ENCODE data around the gene RPL10. TPM values are rescaled to one million over a fixed set of nuclear protein-coding genes. Genes with fewer than 3 reads are reported as not detected.

Gene RPL10
- polyA plus RNA-seq, 1 donor from 2014 or later: 3,689 TPM

DNA sequence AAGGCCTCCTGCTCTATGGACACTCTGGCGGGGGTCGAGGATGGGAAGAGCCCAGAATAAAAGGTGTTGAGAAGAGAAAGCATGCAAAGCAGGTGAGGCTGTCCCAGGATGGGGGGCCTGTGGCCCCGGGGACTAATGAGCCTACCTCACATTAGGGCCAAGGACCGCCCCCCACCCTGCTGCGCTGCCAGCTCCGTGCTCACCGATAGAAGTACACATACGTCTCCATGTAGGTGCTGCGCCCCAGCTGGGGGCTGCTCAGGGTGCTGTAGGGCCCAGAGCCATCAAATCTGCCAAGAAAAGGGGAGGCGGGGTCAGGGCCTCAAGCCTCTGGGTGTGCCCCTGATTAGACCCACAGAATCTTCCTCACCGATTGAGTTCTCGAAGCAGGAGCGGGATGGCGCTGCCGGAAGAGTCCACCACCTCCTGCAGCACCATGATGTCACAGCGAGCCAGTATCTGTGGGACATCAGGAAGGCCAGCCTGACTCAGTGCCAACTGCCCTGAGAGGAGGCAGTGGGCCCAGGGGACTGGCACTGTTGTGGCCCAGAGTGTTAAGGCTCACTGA is 6.5 kb downstream of the RPL10 start:
- Histone ChIP-seq H4K20me1 (ENCODE audit: insufficient read depth) (no peaks in the 10 kb centered on the region), H3K36me3 (ENCODE audit: insufficient read depth, low read length) (no peaks in the 10 kb centered on the region), H3K9ac (ENCODE audit: low read length) (no peak overlapping the region), H3K79me2 (replicated peaks; ENCODE audit: insufficient read depth, low read length) (no peaks in the 10 kb centered on the region), H3K27me3 (ENCODE audit: insufficient read depth, low read depth, low read length) (no peaks in the 10 kb centered on the region), H3K4me3 (ENCODE audit: low read length) (no peak overlapping the region), H3K9me2 (ENCODE audit: insufficient read depth, low read length) (no peaks in the 10 kb centered on the region), H2AFZ (ENCODE audit: low read depth, low read length) (no peak overlapping the region), H3K4me2 (ENCODE audit: low read length) (no peak overlapping the region), H3K9me3 (ENCODE audit: low read length) (no peaks in the 10 kb centered on the region), H3K27ac (ENCODE audit: low read length) (no peak overlapping the region), H3F3A (ENCODE audit: insufficient read depth, low read length, poor library complexity, severe bottlenecking) (no peaks in the 10 kb centered on the region)
- no peak for TF ChIP-seq SMC3 (conservative IDR thresholded peaks at IDR 0.05; ENCODE audit: poor library complexity)
- no peak for TF ChIP-seq CTCF (IDR thresholded peaks at IDR 0.05; ENCODE audit: poor library complexity, severe bottlenecking)
- TF ChIP-seq EP300 (conservative IDR thresholded peaks at IDR 0.05; ENCODE audit: poor library complexity, severe bottlenecking): no peak
- no peak for TF ChIP-seq POLR2AphosphoS5 (IDR thresholded peaks at IDR 0.05)
- no peak for TF ChIP-seq MXI1 (conservative IDR thresholded peaks at IDR 0.05; ENCODE audit: poor library complexity, severe bottlenecking)
- TF ChIP-seq EZH2 (IDR thresholded peaks at IDR 0.05; ENCODE audit: borderline replicate concordance, insufficient read depth, low read length, poor library complexity, severe bottlenecking): no peak
- no peak for TF ChIP-seq RAD21 (conservative IDR thresholded peaks at IDR 0.05)
- no peak for TF ChIP-seq TAF1 (IDR thresholded peaks at IDR 0.05; ENCODE audit: low read depth)
- TF ChIP-seq REST (IDR thresholded peaks at IDR 0.05; ENCODE audit: borderline replicate concordance): no peak

GRCh38 chrX:154408659-154409221 is 10.6 kb downstream of the RPL10 start:
- no peaks in the 10 kb centered on the region for H3K36me3 ChIP-seq (ENCODE audit: insufficient read depth, low read length)
- H3K4me3 ChIP-seq (ENCODE audit: low read length): no peak overlapping the region
- no peaks in the 10 kb centered on the region for H3K79me2 ChIP-seq (replicated peaks; ENCODE audit: insufficient read depth, low read length)
- no peak overlapping the region for H2AFZ ChIP-seq (ENCODE audit: low read depth, low read length)
- H3K27ac ChIP-seq (ENCODE audit: low read length): no peak overlapping the region
- H3K4me2 ChIP-seq (ENCODE audit: low read length): no peak overlapping the region
- H3K9me2 ChIP-seq (ENCODE audit: insufficient read depth, low read length): no peaks in the 10 kb centered on the region
- no peak overlapping the region for H3K9ac ChIP-seq (ENCODE audit: low read length)
- H3K9me3 ChIP-seq (ENCODE audit: low read length): no peaks in the 10 kb centered on the region
- H3F3A ChIP-seq (ENCODE audit: insufficient read depth, low read length, poor library complexity, severe bottlenecking): no peaks in the 10 kb centered on the region
- H3K27me3 ChIP-seq (ENCODE audit: insufficient read depth, low read depth, low read length): no peaks in the 10 kb centered on the region
- TF ChIP-seq CTCF (IDR thresholded peaks at IDR 0.05; ENCODE audit: poor library complexity, severe bottlenecking): no peak
- no peak for TF ChIP-seq MXI1 (conservative IDR thresholded peaks at IDR 0.05; ENCODE audit: poor library complexity, severe bottlenecking)
- TF ChIP-seq EP300 (conservative IDR thresholded peaks at IDR 0.05; ENCODE audit: poor library complexity, severe bottlenecking): no peak
- TF ChIP-seq RAD21 (conservative IDR thresholded peaks at IDR 0.05): no peak
- TF ChIP-seq EZH2 (IDR thresholded peaks at IDR 0.05; ENCODE audit: borderline replicate concordance, insufficient read depth, low read length, poor library complexity, severe bottlenecking): no peak
- no peak for TF ChIP-seq SMC3 (conservative IDR thresholded peaks at IDR 0.05; ENCODE audit: poor library complexity)
- TF ChIP-seq POLR2AphosphoS5 (IDR thresholded peaks at IDR 0.05): no peak
- H4K20me1 ChIP-seq (ENCODE audit: insufficient read depth): no peaks in the 10 kb centered on the region

Measured in neural cell (in vitro differentiated cells).